Neural cell (in vitro differentiated cells): ENCODE measurements around the gene TUBA4B.

ENCODE experiments used
- EP300 ChIP-seq: fragments of 450-650 bp; conservative IDR thresholded peaks from 2 replicates; pipeline ENCODE4 v1.6.1; 2014; ENCODE audit warnings: antibody characterized with exemption, mild to moderate bottlenecking, moderate library complexity; ENCODE audit not compliant: poor library complexity, severe bottlenecking
- EZH2 ChIP-seq: fragments of 200-600, 300-800 bp; shearing (Covaris generic), sonication (generic); IDR thresholded peaks from 2 replicates; pipeline ENCODE4 v1.6.1; 2014; ENCODE audit warnings: antibody characterized with exemption, low read length, borderline replicate concordance, mild to moderate bottlenecking; ENCODE audit not compliant: insufficient read depth, poor library complexity, severe bottlenecking
- MXI1 ChIP-seq: fragments of 450-650 bp; conservative IDR thresholded peaks from 2 replicates; pipeline ENCODE4 v1.6.1; 2014; ENCODE audit warnings: antibody characterized with exemption, mild to moderate bottlenecking; ENCODE audit not compliant: poor library complexity, severe bottlenecking
- POLR2AphosphoS5 ChIP-seq: IDR thresholded peaks from 2 replicates; pipeline ENCODE4 v1.6.1; 2012
- RAD21 ChIP-seq: fragments of 450-650 bp; conservative IDR thresholded peaks from 2 replicates; pipeline ENCODE4 v1.6.1; 2014; ENCODE audit warnings: antibody characterized with exemption, mild to moderate bottlenecking, moderate library complexity
- SMC3 ChIP-seq: fragments of 450-650 bp; conservative IDR thresholded peaks from 2 replicates; pipeline ENCODE4 v1.6.1; 2014; ENCODE audit warnings: antibody characterized with exemption, mild to moderate bottlenecking, moderate library complexity; ENCODE audit not compliant: poor library complexity
- TAF1 ChIP-seq: IDR thresholded peaks from 2 replicates; pipeline ENCODE4 v1.6.1; 2012; ENCODE audit warnings: low read depth
- TF ChIP-seq, protein P1 (sequence below): fragments of 450-650 bp; IDR thresholded peaks from 2 replicates; pipeline ENCODE4 v1.5.1; 2014; ENCODE audit warnings: antibody characterized with exemption, mild to moderate bottlenecking, moderate library complexity; ENCODE audit not compliant: poor library complexity, severe bottlenecking
- TF ChIP-seq, protein P2 (sequence below): IDR thresholded peaks from 2 replicates; pipeline ENCODE4 v1.6.1; 2012; ENCODE audit warnings: borderline replicate concordance

DNA sequence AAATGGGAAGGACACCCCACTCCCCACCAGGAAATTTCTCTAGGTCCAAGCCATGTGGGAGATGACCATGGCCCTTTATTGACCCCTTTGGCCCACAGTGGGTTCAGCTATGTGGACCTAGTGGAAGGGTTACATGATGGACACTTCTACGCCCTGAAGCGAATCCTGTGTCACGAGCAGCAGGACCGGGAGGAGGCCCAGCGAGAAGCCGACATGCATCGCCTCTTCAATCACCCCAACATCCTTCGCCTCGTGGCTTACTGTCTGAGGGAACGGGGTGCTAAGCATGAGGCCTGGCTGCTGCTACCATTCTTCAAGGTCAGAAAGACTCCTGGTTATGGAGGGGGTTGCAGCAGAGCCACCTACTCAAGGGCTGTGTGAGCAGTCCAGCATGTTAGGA lies 6.5 kb upstream of the TUBA4B start:
- TF ChIP-seq, protein P1, sequence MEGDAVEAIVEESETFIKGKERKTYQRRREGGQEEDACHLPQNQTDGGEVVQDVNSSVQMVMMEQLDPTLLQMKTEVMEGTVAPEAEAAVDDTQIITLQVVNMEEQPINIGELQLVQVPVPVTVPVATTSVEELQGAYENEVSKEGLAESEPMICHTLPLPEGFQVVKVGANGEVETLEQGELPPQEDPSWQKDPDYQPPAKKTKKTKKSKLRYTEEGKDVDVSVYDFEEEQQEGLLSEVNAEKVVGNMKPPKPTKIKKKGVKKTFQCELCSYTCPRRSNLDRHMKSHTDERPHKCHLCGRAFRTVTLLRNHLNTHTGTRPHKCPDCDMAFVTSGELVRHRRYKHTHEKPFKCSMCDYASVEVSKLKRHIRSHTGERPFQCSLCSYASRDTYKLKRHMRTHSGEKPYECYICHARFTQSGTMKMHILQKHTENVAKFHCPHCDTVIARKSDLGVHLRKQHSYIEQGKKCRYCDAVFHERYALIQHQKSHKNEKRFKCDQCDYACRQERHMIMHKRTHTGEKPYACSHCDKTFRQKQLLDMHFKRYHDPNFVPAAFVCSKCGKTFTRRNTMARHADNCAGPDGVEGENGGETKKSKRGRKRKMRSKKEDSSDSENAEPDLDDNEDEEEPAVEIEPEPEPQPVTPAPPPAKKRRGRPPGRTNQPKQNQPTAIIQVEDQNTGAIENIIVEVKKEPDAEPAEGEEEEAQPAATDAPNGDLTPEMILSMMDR: no peak
- TF ChIP-seq POLR2AphosphoS5 (no peak), EZH2 (no peak), EP300 (no peak), TAF1 (no peak), SMC3 (no peak), RAD21 (no peak), MXI1 (no peak)
- TF ChIP-seq, protein P2, sequence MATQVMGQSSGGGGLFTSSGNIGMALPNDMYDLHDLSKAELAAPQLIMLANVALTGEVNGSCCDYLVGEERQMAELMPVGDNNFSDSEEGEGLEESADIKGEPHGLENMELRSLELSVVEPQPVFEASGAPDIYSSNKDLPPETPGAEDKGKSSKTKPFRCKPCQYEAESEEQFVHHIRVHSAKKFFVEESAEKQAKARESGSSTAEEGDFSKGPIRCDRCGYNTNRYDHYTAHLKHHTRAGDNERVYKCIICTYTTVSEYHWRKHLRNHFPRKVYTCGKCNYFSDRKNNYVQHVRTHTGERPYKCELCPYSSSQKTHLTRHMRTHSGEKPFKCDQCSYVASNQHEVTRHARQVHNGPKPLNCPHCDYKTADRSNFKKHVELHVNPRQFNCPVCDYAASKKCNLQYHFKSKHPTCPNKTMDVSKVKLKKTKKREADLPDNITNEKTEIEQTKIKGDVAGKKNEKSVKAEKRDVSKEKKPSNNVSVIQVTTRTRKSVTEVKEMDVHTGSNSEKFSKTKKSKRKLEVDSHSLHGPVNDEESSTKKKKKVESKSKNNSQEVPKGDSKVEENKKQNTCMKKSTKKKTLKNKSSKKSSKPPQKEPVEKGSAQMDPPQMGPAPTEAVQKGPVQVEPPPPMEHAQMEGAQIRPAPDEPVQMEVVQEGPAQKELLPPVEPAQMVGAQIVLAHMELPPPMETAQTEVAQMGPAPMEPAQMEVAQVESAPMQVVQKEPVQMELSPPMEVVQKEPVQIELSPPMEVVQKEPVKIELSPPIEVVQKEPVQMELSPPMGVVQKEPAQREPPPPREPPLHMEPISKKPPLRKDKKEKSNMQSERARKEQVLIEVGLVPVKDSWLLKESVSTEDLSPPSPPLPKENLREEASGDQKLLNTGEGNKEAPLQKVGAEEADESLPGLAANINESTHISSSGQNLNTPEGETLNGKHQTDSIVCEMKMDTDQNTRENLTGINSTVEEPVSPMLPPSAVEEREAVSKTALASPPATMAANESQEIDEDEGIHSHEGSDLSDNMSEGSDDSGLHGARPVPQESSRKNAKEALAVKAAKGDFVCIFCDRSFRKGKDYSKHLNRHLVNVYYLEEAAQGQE: no peak
